SK-N-SH treated with all-trans-retinoic acid at 6 μM for 48 hours (cell line): ENCODE data around the gene CRKL.

Experiments
- ATAC-seq: fragments of 200-7000 bp; cut with Tn5 transposase; 3 replicates; pipeline ENCODE4 v1.9.1; 2020; ENCODE audit warnings: mild to moderate bottlenecking, moderate library complexity
- ARNTL ChIP-seq: fragments of 450-650 bp; formaldehyde crosslinking; IDR thresholded peaks from 2 replicates; pipeline ENCODE4 v1.5.0; 2020; ENCODE audit warnings: low read depth, mild to moderate bottlenecking, moderate library complexity, borderline replicate concordance
- BACH2 ChIP-seq: fragments of 250-450 bp; sonication (Bioruptor Pico); IDR thresholded peaks from 2 replicates; pipeline ENCODE4 v1.9.0; 2021; ENCODE audit warnings: mild to moderate bottlenecking, borderline replicate concordance
- CREB5 ChIP-seq: fragments of 250-450 bp; sonication (Bioruptor Pico); IDR thresholded peaks from 2 replicates; pipeline ENCODE4 v1.5.1; 2020; ENCODE audit warnings: low read depth, mild to moderate bottlenecking, moderate library complexity
- CSDC2 ChIP-seq: fragments of 250-450 bp; sonication (Bioruptor Pico); IDR thresholded peaks from 2 replicates; pipeline ENCODE4 v1.5.0; 2020; ENCODE audit warnings: mild to moderate bottlenecking, moderate library complexity
- GLIS3 ChIP-seq: fragments of 250-450 bp; sonication (Bioruptor Pico); IDR thresholded peaks from 2 replicates; pipeline ENCODE4 v1.5.0; 2020; ENCODE audit warnings: mild to moderate bottlenecking, moderate library complexity
- ISL1 ChIP-seq: fragments of 250-450 bp; sonication (Bioruptor Pico); IDR thresholded peaks from 2 replicates; pipeline ENCODE4 v2.1.2; 2022; ENCODE audit warnings: mild to moderate bottlenecking, moderate library complexity
- OSR1 ChIP-seq: fragments of 250-450 bp; sonication (Bioruptor Pico); IDR thresholded peaks from 2 replicates; pipeline ENCODE4 v1.8.0; 2022; ENCODE audit warnings: moderate library complexity, mild to moderate bottlenecking, inconsistent platforms
- PATZ1 ChIP-seq: fragments of 250-450 bp; sonication (Bioruptor Pico); IDR thresholded peaks from 2 replicates; pipeline ENCODE4 v1.8.0; 2020; ENCODE audit warnings: mild to moderate bottlenecking, moderate library complexity, borderline replicate concordance
- POU6F1 ChIP-seq: fragments of 250-450 bp; sonication (Bioruptor Pico); IDR thresholded peaks from 2 replicates; pipeline ENCODE4 v1.8.0; 2021; ENCODE audit warnings: low read depth, mild to moderate bottlenecking, moderate library complexity, borderline replicate concordance
- PPARA ChIP-seq: fragments of 250-450 bp; sonication (Bioruptor Pico); IDR thresholded peaks from 2 replicates; pipeline ENCODE4 v1.5.0; 2020; ENCODE audit warnings: mild to moderate bottlenecking, borderline replicate concordance
- SNAI2 ChIP-seq: fragments of 250-450 bp; sonication (Bioruptor Pico); IDR thresholded peaks from 2 replicates; pipeline ENCODE4 v1.5.0; 2020; ENCODE audit warnings: mild to moderate bottlenecking, moderate library complexity
- TSHZ2 ChIP-seq: fragments of 250-450 bp; sonication (Bioruptor Pico); IDR thresholded peaks from 2 replicates; pipeline ENCODE4 v1.5.0; 2020; ENCODE audit warnings: mild to moderate bottlenecking, moderate library complexity
- ZC3H10 ChIP-seq: fragments of 250-450 bp; sonication (Bioruptor Pico); IDR thresholded peaks from 2 replicates; pipeline ENCODE4 v1.5.1; 2021; ENCODE audit warnings: mild to moderate bottlenecking, moderate library complexity
- ZFP3 ChIP-seq: fragments of 250-450 bp; sonication (Bioruptor Pico); IDR thresholded peaks from 2 replicates; pipeline ENCODE4 v1.5.0; 2020; ENCODE audit warnings: mild to moderate bottlenecking, moderate library complexity
- ZNF70 ChIP-seq: fragments of 450-650 bp; formaldehyde crosslinking; IDR thresholded peaks from 2 replicates; pipeline ENCODE4 v1.5.0; 2020; ENCODE audit warnings: mild to moderate bottlenecking, moderate library complexity

CRKL gene

GRCh38 chr22:20993304-20994127, 76.3 kb downstream of the CRKL start:
- no peak for TF ChIP-seq PPARA (CRISPR knock-in tag)
- ATAC-seq = no peak

GRCh38 chr22:20994128-20994901, 77.1 kb downstream of the CRKL start:
- no peak for TF ChIP-seq PATZ1 (CRISPR knock-in tag)
- TF ChIP-seq BACH2 (CRISPR knock-in tag) = no peak
- TF ChIP-seq CSDC2 (CRISPR knock-in tag) = no peak
- no peak for TF ChIP-seq TSHZ2 (CRISPR knock-in tag)
- no peak for TF ChIP-seq GLIS3 (CRISPR knock-in tag)
- no peak for TF ChIP-seq ZC3H10
- no peak for TF ChIP-seq POU6F1 (CRISPR knock-in tag)
- no peak for TF ChIP-seq ARNTL
- no peak for TF ChIP-seq ISL1 (CRISPR knock-in tag)
- no peak for TF ChIP-seq CREB5 (CRISPR knock-in tag)
- TF ChIP-seq ZFP3 = no peak
- TF ChIP-seq ZNF70 = no peak
- no peak for TF ChIP-seq SNAI2 (CRISPR knock-in tag)
- ATAC-seq = no peak

GRCh38 chr22:20994902-20995241, 77.7 kb downstream of the CRKL start:
- no peak for TF ChIP-seq ZC3H10
- TF ChIP-seq PATZ1 (CRISPR knock-in tag) = no peak
- TF ChIP-seq CREB5 (CRISPR knock-in tag) = no peak
- no peak for TF ChIP-seq OSR1 (CRISPR knock-in tag)

More at GRCh38 chr22:20994902-20995241, 77.7 kb downstream of the CRKL start:
- no peak for ATAC-seq
